Panc1 (cell line): ENCODE measurements around the gene ITGB4. TPM values are rescaled to one million over a fixed set of nuclear protein-coding genes. Genes with fewer than 3 reads are reported as not detected.

ENCODE experiments used
- ATAC-seq: fragments of 200-7000 bp; cut with Tn5 transposase; 2 replicates; pipeline ENCODE4 v1.9.1; 2020; ENCODE audit warnings: mild to moderate bottlenecking, moderate library complexity
- BruUV-seq: library from RNA; stranded (reverse); fragments of 400-500 nt; replicated peaks from 2 replicates; lab custom pipeline; 2021; lab: Mats Ljungman, UMichigan
- CTCF ChIA-PET: fragments of 300-600 bp; sonication (Branson Sonifier 250); formaldehyde crosslinking; loops from one replicate; lab custom pipeline; 2022; ENCODE audit warnings: antibody characterized with exemption; lab: Charles Lee
- POLR2A ChIA-PET: fragments of 300-600 bp; sonication (Branson Sonifier 250); formaldehyde crosslinking; loops from one replicate; lab custom pipeline; 2022; ENCODE audit warnings: antibody characterized with exemption; lab: Charles Lee
- DNase-seq: peaks from one replicate; pipeline ENCODE4 v3.0.0-alpha.2; 2010; ENCODE audit warnings: low read depth, low spot score
- H3K27ac ChIP-seq: 2 replicates; pipeline ENCODE4 v1.5.1; 2011; ENCODE audit warnings: mild to moderate bottlenecking, low read length, inconsistent platforms
- H3K27me3 ChIP-seq: fragments of 200-500 bp; sonication (Bioruptor generic); 2 replicates; pipeline ENCODE4 v1.6.0; 2014; ENCODE audit warnings: low read length, inconsistent platforms; ENCODE audit not compliant: control insufficient read depth, insufficient read depth
- H3K36me3 ChIP-seq: fragments of 200-500 bp; sonication (Bioruptor generic); 2 replicates; pipeline ENCODE4 v1.5.1; 2014; ENCODE audit warnings: inconsistent platforms, mild to moderate bottlenecking, low read length, moderate library complexity; ENCODE audit not compliant: control insufficient read depth, insufficient read depth
- H3K4me1 ChIP-seq: 2 replicates; pipeline ENCODE4 v1.5.1; 2011; ENCODE audit warnings: inconsistent platforms, mild to moderate bottlenecking, low read length, moderate library complexity; ENCODE audit not compliant: control insufficient read depth, insufficient read depth
- H3K4me3 ChIP-seq, 2 experiments: 2 replicates each; pipeline ENCODE4 v1.5.1; 2011 to 2012; ENCODE audit warnings: low read depth in 2 of 2, low read length in 2 of 2, mild to moderate bottlenecking in 2 of 2, inconsistent platforms in 1 of 2, moderate library complexity in 1 of 2
- H3K9me3 ChIP-seq: fragments of 200-500 bp; sonication (Bioruptor generic); 2 replicates; pipeline ENCODE4 v1.5.1; 2014; ENCODE audit warnings: low read depth, mild to moderate bottlenecking, inconsistent platforms, low read length, moderate library complexity; ENCODE audit not compliant: control insufficient read depth, insufficient read depth
- POLR2AphosphoS5 ChIP-seq: IDR thresholded peaks from 2 replicates; pipeline ENCODE4 v1.6.1; 2012; ENCODE audit warnings: mild to moderate bottlenecking, low read depth, low read length, moderate library complexity
- SIN3A ChIP-seq: IDR thresholded peaks from 2 replicates; pipeline ENCODE4 v1.6.1; 2012; ENCODE audit warnings: low read depth, mild to moderate bottlenecking, low read length, moderate library complexity, borderline replicate concordance; ENCODE audit not compliant: insufficient read depth
- TCF7L2 ChIP-seq: IDR thresholded peaks from 2 replicates; pipeline ENCODE4 v1.6.1; 2011; ENCODE audit warnings: mild to moderate bottlenecking, low read depth, low read length, inconsistent platforms
- in situ Hi-C: cut with HindIII; loops from 2 replicates; pipeline ENCODE4 v1.10.0; 2016; ENCODE audit warnings: low sequenced_read_pairs, low pct_unique_long_range_greater_than_20kb
- intact Hi-C: fragments of 100-400 bp; cut with micrococcal nuclease; formaldehyde crosslinking; loops from one replicate; pipeline ENCODE4 v1.10.0; 2022; ENCODE audit not compliant: unreplicated experiment
- total RNA-seq: library from RNA; stranded (reverse); gene quantifications from one replicate; pipeline ENCODE4 v1.2.1, GENCODE V29; 2021; ENCODE audit not compliant: unreplicated experiment
- TF ChIP-seq, protein P1 (sequence below): fragments of 450-650 bp; IDR thresholded peaks from 2 replicates; pipeline ENCODE4 v1.5.1; 2017; ENCODE audit warnings: mild to moderate bottlenecking
- TF ChIP-seq, protein P2 (sequence below), 2 experiments: IDR thresholded peaks; 2 replicates each; pipeline ENCODE4 v1.6.1; 2011 to 2012; ENCODE audit warnings: low read depth in 2 of 2, control low read depth in 1 of 2, low read length in 1 of 2, mild to moderate bottlenecking in 1 of 2, moderate library complexity in 1 of 2; ENCODE audit not compliant: insufficient read depth in 1 of 2

The ITGB4 gene
- total RNA-seq, 1 experiment from 2014 or later = 100 TPM

DNA sequence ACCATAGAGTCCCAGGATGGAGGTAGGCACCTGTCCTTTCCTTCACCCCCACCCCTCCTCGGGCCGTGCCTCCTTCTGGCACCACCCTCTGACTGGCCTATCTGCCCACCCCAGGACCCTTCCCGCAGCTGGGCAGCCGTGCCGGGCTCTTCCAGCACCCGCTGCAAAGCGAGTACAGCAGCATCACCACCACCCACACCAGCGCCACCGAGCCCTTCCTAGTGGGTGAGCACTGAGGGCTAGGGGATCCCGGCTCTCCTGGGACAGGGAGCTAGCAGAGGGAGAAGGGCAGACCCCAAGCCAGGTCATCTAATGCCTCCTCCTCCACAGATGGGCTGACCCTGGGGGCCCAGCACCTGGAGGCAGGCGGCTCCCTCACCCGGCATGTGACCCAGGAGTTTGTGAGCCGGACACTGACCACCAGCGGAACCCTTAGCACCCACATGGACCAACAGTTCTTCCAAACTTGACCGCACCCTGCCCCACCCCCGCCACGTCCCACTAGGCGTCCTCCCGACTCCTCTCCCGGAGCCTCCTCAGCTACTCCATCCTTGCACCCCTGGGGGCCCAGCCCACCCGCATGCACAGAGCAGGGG lies 35.9 kb downstream of the ITGB4 start:
- no peaks in the 10 kb centered on the region for H3K36me3 ChIP-seq
- H3K4me3 ChIP-seq = no peak overlapping the region
- BruUV-seq = no TSS peak
- intact Hi-C loops (no loop called here), in situ Hi-C loops (no loop called here)
- POLR2A ChIA-PET = interaction anchor here (0.6 to 0.7 kb wide), 2 partner anchors 16 to 134 kb away, joined by 3 to 4 read pairs; no protein-coding TSS in a partner anchor
- peaks cover 11% of the 10 kb centered on the region for H3K4me1 ChIP-seq
- TF ChIP-seq TCF7L2 (no peak), SIN3A (no peak), POLR2AphosphoS5 (no peak)
- TF ChIP-seq, protein P1, sequence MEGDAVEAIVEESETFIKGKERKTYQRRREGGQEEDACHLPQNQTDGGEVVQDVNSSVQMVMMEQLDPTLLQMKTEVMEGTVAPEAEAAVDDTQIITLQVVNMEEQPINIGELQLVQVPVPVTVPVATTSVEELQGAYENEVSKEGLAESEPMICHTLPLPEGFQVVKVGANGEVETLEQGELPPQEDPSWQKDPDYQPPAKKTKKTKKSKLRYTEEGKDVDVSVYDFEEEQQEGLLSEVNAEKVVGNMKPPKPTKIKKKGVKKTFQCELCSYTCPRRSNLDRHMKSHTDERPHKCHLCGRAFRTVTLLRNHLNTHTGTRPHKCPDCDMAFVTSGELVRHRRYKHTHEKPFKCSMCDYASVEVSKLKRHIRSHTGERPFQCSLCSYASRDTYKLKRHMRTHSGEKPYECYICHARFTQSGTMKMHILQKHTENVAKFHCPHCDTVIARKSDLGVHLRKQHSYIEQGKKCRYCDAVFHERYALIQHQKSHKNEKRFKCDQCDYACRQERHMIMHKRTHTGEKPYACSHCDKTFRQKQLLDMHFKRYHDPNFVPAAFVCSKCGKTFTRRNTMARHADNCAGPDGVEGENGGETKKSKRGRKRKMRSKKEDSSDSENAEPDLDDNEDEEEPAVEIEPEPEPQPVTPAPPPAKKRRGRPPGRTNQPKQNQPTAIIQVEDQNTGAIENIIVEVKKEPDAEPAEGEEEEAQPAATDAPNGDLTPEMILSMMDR = no peak
- TF ChIP-seq, protein P2, sequence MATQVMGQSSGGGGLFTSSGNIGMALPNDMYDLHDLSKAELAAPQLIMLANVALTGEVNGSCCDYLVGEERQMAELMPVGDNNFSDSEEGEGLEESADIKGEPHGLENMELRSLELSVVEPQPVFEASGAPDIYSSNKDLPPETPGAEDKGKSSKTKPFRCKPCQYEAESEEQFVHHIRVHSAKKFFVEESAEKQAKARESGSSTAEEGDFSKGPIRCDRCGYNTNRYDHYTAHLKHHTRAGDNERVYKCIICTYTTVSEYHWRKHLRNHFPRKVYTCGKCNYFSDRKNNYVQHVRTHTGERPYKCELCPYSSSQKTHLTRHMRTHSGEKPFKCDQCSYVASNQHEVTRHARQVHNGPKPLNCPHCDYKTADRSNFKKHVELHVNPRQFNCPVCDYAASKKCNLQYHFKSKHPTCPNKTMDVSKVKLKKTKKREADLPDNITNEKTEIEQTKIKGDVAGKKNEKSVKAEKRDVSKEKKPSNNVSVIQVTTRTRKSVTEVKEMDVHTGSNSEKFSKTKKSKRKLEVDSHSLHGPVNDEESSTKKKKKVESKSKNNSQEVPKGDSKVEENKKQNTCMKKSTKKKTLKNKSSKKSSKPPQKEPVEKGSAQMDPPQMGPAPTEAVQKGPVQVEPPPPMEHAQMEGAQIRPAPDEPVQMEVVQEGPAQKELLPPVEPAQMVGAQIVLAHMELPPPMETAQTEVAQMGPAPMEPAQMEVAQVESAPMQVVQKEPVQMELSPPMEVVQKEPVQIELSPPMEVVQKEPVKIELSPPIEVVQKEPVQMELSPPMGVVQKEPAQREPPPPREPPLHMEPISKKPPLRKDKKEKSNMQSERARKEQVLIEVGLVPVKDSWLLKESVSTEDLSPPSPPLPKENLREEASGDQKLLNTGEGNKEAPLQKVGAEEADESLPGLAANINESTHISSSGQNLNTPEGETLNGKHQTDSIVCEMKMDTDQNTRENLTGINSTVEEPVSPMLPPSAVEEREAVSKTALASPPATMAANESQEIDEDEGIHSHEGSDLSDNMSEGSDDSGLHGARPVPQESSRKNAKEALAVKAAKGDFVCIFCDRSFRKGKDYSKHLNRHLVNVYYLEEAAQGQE (IDR thresholded peaks at IDR 0.05; ENCODE audit: insufficient read depth in 1 of 2, low read depth in 2 of 2, low read length in 1 of 2) = no peak
- no peaks in the 10 kb centered on the region for H3K9me3 ChIP-seq
- ATAC-seq = no peak
- H3K27ac ChIP-seq = no peak overlapping the region
- DNase-seq = no peak
- CTCF ChIA-PET = no interaction called here
- H3K27me3 ChIP-seq = no peaks in the 10 kb centered on the region

DNA sequence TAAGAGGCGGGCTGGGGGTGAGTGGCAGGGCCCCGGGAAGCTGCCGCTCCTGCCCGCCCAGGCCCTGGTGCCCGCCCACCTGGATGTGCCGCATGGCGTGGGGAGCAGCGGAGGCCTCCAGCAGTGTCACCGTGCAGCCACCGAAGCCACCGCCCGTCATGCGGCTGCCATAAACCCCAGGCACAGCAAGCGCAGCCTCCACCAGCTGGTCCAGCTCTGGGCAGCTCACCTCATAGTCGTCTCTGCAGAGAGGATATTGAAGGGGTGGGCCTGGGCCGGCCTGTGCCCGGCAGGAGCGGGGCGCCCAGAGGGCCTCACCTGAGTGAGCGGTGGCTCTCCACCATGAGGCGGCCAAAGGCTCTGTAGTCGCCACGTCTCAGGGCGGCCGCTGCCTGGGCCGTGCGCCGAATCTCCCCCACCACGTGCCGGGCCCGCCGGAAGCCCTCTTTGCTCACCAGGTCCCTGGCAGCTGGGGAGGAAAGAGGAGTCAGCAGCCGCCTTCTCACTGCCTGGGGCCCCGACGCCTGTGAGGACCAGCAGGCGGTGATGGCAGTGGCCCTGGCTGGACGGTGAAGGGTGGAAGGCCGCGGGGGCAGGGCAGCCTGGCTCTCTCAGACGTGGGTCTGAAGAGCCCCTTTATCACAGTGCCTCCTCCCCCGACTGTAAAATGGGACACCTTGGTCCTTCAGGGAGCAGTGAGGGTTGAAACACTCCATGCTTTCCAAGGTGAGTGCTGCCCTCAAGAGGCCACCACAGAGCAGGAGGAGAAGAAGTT lies 37.1 kb downstream of the ITGB4 start:
- CTCF ChIA-PET = interaction anchor here (0.6 kb wide), 1 partner anchor 10 kb away, joined by 9 read pairs; no protein-coding TSS in a partner anchor
- intact Hi-C loops (no loop called here), in situ Hi-C loops (no loop called here)
- DNase-seq = no peak
- peak; percentile 64 for ATAC-seq
- POLR2A ChIA-PET = no interaction called here
- H3K27me3 ChIP-seq = no peaks in the 10 kb centered on the region
- H3K9me3 ChIP-seq = no peaks in the 10 kb centered on the region
- no peak for TF ChIP-seq SIN3A
- TF ChIP-seq, protein P1 = peak; percentile 80
- H3K36me3 ChIP-seq = no peaks in the 10 kb centered on the region
- no peak overlapping the region for H3K27ac ChIP-seq
- no peak overlapping the region for H3K4me3 ChIP-seq
- H3K4me1 ChIP-seq = peaks cover 11% of the 10 kb centered on the region
- BruUV-seq = no TSS peak
